HEK293 (cell line): ENCODE results near the gene MTHFS.

ENCODE experiments used
- RBAK ChIP-seq: fragments of 450-650 bp; formaldehyde crosslinking; IDR thresholded peaks from 2 replicates; pipeline ENCODE4 v1.5.1; 2016; ENCODE audit warnings: missing biosample characterization, missing genetic modification characterization
- REST ChIP-seq: fragments of 450-650 bp; formaldehyde crosslinking; IDR thresholded peaks from 2 replicates; pipeline ENCODE4 v1.5.1; 2016; ENCODE audit warnings: missing biosample characterization, missing genetic modification characterization
- ZNF350 ChIP-seq: fragments of 450-650 bp; formaldehyde crosslinking; IDR thresholded peaks from 2 replicates; pipeline ENCODE4 v1.5.0; 2017; ENCODE audit warnings: missing biosample characterization, mild to moderate bottlenecking, missing genetic modification characterization
- ZNF544 ChIP-seq: fragments of 450-650 bp; formaldehyde crosslinking; IDR thresholded peaks from 2 replicates; pipeline ENCODE4 v1.5.0; 2017; ENCODE audit warnings: missing biosample characterization, missing genetic modification characterization
- ZSCAN4 ChIP-seq: fragments of 450-650 bp; formaldehyde crosslinking; IDR thresholded peaks from 2 replicates; pipeline ENCODE4 v1.5.1; 2017; ENCODE audit warnings: missing biosample characterization, missing genetic modification characterization
- TF ChIP-seq, protein P1 (sequence below): fragments of 450-650 bp; formaldehyde crosslinking; IDR thresholded peaks from 2 replicates; pipeline ENCODE4 v1.5.1; 2016; ENCODE audit warnings: missing biosample characterization, missing genetic modification characterization

DNA sequence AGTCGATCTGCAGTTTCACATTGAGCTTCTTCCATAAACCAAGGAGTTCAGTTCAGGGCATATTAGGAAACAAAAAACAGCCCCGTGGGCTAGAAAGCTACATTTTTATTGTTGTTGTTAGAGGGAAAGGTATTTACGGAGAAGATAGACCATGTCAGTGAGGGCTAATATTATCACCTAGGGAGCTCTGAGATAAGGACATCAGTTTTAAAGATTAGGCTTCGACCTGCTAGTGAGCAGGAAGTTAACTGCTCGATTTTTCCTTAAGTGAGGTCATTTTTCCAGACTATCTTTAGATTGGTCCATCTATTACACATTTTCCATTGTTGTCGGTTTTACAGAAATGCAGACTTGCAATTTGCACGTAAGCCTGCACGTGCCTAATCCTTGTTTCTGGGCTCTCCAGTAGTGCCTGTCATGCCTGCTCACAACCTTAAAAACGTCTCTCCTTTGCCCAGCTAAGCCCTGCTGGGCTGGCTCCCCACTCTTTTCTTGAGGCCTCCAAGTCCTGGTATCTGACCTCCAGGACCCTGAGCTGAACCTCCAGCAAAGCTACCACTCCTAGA is 72.6 kb downstream of the MTHFS start:
- TF ChIP-seq ZNF544 (tag by site-specific recombination) = no peak
- TF ChIP-seq RBAK (tag by site-specific recombination) = no peak
- TF ChIP-seq, protein P1, sequence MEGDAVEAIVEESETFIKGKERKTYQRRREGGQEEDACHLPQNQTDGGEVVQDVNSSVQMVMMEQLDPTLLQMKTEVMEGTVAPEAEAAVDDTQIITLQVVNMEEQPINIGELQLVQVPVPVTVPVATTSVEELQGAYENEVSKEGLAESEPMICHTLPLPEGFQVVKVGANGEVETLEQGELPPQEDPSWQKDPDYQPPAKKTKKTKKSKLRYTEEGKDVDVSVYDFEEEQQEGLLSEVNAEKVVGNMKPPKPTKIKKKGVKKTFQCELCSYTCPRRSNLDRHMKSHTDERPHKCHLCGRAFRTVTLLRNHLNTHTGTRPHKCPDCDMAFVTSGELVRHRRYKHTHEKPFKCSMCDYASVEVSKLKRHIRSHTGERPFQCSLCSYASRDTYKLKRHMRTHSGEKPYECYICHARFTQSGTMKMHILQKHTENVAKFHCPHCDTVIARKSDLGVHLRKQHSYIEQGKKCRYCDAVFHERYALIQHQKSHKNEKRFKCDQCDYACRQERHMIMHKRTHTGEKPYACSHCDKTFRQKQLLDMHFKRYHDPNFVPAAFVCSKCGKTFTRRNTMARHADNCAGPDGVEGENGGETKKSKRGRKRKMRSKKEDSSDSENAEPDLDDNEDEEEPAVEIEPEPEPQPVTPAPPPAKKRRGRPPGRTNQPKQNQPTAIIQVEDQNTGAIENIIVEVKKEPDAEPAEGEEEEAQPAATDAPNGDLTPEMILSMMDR (tag by site-specific recombination) = no peak
- no peak for TF ChIP-seq REST (tag by site-specific recombination)
- TF ChIP-seq ZSCAN4 (tag by site-specific recombination) = no peak
- TF ChIP-seq ZNF350 = no peak
